ENCODE measurements around the gene P3H3.
A peak's percentile ranks its signal among the peaks of the same experiment; 100 is the strongest.

P3H3 gene

DNA sequence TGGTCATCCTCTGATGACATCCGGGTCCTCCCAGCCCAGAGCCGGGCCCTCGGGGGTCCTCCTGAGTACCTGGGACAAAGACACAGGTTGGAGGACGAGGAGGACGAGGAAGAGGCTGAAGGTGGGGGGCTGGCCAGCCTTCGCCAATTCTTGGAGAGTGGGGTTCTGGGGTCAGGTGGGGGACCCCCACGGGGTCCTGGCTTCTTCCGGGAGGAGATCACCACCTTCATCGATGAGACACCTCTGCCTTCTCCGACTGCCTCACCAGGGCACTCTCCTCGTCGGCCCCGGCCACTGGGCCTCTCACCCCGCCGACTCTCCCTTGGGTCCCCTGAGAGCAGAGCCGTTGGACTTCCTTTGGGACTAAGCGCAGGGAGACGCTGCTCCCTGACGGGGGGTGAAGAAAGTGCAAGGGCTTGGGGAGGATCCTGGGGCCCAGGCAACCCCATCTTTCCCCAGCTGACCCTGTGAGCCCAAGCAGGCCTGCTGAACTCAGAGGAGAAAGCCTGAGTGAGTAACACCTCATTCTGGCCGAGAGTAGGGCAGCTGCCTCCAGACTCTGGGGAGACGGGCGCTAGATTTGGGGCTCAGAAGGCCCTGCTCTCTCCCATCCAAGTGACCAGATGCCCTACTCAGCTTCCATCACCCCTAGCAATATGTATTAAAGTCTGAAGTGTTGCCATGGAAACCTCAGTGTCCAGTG, 1.3 kb upstream of the P3H3 start:
- no peak for DNase-seq (ENCODE audit: low spot score)

DNA sequence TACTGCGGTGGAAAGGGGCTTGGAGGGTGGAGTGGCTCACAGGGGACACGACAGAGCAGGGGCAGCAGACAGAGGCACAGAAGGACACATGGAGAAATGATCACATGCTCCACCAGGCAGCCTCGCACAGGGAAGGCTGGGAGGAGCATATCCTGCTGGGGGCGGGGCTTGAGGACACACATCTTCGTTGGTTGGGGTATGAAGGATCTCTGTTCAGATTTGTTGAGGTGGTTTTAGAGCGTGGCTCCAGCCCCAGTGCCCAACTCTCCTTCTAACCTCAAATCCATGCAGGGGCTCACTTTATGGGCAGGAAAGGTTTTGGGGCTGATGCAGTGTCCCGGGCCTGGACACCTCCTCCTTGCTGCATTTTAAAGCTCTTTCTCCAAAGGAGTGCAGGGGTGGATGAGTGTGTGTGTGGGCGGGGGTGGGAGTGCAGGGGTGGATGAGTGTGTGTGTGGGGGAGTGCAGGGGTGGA, 733 bp upstream of the P3H3 start:
- peak; percentile 89 for DNase-seq (ENCODE audit: low spot score)

DNA sequence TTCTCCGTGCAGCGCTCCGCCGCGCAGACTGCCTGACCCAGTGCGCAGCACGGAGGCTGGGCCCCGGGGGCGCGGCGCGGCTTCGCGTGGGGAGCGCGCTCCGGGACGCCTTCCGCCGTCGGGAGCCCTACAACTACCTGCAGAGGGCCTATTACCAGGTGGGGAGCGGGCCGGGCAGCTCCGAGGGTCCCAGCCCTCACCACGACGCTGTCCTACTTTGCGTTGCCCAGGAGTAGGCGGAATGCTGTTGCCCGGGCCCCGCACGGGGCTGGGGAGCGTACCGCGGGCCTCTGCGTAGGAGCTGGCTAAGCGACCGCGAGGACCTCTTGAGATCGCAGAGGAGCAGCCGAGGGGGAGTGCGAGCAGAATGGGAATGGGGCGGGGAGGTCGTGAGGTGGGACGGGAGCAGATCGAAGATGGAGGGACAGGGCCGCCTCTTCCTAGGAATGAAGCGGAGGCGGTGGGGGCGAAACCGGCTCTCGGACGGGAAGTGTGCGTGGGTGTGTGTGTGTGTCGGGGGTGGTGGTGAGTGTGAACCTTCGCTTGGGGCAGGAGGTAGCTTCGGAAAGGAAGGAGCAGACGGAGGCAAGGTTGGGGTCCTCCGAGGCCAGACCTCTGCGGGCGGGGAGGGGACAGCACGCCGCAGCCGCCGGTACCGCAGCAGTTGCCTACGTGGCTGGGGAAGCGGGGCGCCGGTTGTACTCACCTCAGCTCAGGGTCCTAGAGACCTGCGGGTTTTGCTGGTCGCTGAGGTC, 751 bp downstream of the P3H3 start:
- peak; percentile 65 for DNase-seq (ENCODE audit: low spot score)

DNA sequence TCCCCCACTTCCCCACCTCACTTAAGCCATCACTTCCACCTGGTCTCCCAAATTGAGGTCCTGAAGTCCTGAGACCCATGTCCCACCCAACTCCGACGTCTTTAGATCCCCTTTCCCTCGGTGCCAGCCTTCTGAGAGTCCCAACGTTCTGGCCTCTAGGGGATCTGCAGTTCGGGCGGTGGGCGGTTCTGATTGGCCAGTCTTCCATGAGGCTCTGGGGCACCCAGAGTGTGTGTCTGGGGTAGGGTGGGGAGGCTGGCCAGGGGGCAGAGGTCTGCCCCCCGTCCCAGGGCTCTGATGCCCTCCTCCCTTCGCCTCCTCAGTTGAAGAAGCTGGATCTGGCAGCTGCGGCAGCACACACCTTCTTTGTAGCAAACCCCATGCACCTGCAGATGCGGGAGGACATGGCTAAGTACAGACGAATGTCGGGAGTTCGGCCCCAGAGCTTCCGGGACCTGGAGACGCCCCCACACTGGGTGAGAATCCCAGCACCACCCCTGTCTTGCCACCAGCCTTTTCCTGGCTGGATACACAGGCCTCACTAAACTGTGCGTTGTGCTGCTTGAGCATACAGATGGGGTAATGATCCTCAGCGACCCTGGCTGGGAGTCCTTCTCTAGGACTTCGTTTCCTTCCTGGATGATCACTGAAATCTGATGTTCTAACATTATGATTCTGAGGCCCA, 1.5 kb downstream of the P3H3 start:
- DNase-seq (ENCODE audit: low spot score), result no peak

DNA sequence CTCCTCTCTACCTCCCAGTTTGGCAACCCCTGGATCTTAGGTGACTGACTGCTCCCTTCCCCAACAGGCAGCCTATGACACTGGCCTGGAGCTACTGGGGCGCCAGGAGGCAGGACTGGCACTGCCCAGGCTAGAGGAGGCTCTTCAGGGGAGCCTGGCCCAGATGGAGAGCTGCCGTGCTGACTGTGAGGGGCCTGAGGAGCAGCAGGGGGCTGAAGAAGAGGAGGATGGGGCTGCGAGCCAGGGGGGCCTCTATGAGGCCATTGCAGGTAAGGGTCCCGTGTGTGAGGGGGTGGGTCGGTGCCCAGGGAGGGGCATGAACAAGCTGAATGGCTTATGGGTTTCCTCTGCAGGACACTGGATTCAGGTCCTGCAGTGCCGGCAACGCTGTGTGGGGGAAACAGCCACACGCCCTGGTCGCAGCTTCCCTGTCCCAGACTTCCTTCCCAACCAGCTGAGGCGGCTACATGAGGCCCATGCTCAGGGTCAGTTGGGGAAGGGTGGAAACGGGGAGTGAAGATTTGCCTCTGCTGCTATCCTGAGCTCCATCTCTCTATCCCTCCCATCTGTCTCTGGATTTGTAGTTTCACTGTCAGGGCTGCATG, 2.2 kb downstream of the P3H3 start:
- DNase-seq (ENCODE audit: low spot score), result no peak

DNA sequence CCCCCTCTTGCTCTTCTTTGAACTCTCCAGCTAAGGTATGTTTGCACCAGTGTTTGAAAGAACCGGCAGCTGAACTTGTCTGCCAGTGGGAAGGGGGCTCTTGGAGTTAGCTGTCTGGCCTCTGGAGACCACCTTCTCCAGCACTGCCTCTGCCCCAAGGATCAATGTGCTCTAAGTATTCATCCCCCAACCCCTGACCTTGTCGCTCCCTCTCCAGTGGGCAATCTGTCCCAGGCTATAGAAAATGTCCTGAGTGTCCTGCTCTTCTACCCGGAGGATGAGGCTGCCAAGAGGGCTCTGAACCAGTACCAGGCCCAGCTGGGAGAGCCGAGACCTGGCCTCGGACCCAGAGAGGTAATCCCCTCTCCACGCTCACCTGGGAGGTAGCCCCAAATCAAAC, 2.8 kb downstream of the P3H3 start:
- DNase-seq (ENCODE audit: low spot score), result no peak

DNA sequence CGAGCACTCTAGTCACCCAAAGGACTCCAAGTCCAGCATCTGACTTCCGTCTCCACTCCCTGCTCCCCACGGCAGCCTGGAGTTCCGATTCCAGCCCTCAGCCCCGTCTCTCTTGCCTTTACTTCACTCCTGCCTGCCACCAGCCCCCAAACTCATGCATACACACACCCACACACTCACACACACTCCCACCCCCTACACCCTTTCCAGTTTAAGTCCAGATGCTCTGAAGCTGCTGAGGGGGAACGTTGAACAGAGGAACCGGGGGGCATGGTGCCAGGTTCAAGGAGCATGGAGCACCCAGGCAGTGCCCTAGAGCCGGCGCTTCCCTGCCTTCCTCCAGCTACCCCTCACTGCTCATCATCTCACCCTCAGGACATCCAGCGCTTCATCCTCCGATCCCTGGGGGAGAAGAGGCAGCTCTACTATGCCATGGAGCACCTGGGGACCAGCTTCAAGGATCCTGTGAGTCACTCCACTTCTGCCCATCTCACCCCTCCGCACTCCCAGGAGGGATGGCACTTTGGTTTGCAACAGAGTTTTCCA, 3.3 kb downstream of the P3H3 start:
- DNase-seq (ENCODE audit: low spot score), result no peak

DNA sequence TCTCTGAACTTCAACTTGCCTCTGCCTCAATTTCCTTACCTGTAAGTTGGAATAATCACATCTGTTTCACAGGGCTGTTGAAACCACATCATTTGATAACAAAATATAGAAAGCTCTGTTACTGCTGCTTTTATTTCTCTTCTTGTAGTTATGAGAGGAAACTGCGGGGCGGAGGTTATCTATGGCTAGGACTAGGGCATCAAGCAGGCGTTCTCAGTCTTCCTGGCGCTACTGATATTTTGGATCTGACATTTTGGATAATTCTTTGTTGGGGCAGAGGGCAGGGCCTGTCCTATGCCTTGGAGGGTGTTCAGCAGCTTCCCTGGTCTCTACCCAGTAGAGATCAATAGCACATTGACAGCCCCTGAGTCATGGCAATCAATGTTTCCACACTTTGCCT, 3.9 kb downstream of the P3H3 start:
- DNase-seq (ENCODE audit: low spot score), result no peak

DNA sequence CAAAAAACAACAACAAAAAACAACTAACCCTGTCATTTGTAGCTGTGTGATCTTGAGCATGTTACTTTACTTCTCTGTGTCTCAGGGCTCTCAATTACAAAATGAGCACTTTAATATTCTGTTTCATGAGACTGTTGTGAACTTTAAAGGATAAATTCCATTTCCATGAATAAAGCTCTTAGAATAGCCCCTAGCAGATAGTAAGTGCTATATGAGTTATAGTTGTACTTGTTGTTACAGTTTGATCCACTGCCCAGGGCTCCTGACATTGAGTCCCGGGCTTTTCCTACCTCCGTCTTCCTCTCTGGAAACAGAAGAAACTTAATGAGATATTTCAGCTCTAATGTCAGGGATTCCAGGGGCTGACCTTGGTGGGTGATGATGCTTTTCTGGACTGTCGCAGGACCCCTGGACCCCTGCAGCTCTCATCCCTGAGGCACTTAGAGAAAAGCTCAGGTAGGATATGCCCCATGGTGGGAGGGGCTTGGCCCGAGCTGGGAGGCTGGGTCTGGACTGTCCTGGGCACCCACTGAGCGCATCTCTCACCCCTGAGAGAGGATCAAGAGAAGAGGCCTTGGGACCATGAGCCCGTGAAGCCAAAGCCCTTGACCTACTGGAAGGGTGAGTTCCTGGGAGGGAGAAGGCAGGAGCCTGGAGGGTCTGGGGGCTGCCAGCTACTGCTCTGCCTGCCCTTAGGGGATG, 5.1 kb downstream of the P3H3 start:
- no peak for DNase-seq (ENCODE audit: low spot score)

DNA sequence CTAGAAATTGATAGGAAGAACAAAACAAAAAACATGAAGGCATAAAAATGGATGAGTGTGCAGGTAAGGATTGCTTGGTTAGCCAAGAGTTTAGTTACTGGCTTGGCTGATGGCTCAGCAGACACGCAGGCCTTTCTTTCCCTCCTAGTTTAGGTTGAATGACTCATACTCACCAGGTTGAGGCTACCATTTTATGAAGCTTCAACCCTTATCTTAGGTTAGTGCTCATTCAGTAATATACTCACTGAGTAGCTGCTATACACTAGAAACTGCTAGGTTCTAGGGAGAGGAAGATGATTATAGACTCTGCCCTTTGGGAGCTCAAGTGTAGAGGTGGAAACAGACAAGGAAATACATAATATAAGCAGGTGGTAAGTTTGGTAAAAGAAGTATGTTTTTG, 6.0 kb downstream of the P3H3 start:
- no peak for DNase-seq (ENCODE audit: low spot score)

DNA sequence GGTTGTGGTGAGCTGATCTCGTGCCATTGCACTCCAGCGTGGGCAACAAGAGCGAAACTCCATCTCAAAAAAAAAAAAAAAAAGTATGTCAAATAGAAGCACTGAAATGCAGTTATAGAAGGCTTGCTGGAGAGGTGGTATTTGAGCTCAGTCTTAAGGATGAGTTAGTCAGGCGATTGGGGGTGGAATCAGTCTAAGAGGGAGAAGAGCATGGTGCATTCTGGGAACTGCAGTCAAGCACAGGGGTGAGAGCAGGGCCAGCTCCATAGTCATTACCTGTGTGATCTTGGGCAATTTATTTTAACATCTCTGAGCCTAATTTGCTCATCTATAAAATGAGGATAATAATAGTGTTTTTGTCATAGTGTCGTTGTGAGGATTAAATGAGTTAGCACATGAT, 6.7 kb downstream of the P3H3 start:
- no peak for DNase-seq (ENCODE audit: low spot score)

DNA sequence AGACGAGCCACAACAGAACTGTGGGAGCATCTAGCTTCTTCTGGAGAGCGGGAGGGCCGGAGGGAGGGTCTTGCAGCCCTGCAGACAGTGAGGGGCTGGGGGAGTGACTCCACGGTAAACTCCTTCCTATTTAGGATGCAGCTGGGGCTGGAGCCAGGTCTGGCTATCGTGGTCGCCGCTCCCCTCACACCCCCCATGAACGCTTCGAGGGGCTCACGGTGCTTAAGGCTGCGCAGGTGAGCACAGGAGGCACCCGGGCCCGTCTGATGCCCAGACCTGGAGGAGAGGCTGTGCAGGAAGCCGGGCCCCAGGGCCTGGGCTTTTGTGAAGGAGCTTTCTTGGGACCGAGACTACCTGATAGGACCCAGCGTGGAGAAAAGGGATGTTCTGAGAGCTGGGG, 8.6 kb downstream of the P3H3 start:
- DNase-seq (ENCODE audit: low spot score), result no peak

DNA sequence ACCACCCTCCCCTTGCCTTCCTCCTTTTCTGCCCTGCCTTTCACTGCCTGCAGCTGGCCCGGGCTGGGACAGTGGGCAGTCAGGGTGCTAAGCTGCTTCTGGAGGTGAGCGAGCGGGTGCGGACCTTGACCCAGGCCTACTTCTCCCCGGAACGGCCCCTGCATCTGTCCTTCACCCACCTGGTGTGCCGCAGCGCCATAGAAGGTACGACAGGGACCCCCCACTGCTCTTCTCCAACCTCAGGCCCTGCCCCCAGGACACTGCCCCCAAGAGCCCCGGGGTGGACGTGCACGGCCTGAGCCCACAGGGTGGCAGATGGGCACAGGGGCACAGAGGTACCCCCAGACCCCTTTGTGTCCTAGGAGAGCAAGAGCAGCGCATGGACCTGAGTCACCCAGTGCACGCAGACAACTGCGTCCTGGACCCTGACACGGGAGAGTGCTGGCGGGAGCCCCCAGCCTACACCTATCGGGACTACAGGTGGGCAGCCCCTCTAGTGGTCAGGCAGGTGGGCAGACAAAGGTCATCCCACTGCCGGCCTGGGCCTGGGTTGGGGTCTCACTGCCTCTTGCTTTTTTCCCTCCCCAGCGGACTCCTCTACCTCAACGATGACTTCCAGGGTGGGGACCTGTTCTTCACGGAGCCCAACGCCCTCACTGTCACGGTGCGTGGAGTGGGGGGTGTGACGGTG, 9.3 kb downstream of the P3H3 start:
- no peak for DNase-seq (ENCODE audit: low spot score)

DNA sequence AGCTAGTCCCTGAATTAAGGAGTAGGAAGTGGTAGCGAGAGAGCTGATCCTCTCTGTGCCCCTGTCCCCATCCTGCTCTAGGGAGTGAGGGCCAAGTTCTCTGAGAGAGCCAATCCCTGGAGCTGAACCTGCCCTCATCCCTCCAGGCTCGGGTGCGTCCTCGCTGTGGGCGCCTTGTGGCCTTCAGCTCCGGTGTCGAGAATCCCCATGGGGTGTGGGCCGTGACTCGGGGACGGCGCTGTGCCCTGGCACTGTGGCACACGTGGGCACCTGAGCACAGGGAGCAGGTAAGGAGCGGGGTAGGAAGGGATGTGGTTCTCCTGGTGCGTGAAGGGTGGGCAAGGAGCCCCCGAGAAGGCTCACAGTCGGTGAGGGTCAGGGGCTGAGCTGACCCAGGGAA, 10.6 kb downstream of the P3H3 start:
- DNase-seq (ENCODE audit: low spot score), result no peak

DNA sequence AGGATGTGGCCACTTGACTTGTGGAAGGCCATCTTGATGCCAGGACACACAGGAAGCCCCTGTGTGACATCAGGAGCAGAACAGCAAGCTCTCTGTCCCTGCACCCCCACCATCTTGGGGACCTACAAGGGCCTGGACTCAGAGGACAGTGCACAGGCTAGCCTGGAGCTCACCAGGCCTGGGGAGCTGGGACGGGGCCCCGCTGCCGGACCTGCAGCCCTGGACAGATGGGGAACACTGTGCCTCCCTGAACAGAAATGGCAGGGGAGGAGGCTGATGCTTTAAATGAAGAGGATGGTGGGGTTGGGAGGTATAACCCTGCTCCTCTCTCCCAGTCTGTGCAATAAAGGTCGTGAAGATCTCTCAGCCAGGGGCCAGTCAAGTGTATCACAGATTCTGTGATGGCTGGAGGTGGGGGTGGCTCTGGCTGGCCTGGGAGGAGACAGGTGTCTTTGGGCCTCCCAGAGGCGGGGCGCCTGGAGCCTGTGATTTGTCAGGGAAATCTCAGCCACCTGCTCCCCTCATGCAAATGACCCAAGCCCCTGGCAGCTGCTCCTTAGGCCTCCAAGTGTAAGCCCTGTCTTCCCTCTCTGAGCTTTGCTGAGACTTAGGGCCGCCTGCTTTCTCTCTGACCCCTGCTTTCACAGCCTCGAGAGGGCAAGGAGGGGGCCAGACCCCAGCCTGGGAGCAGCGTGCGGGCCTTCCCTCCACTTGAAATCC, 11.4 kb downstream of the P3H3 start:
- no peak for DNase-seq (ENCODE audit: low spot score)

DNA sequence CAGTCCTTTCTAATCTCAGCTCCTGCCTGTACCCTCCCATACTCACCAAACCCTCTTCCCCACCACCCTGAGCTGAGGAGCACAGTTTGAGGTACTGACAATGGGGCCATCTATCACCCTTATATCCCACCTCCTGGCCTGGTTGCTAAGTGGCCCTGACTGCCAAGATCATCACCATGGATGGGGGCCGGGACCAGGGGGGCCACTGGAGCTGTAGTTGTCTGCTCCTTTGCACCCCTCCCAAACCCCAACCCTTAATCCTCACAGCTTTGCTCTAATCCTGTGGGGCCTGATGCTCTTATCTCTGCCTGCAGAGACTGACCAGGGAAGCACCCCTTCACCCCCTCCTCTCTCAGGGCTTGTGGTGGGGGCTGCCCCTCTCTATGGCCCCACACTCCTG, 12.1 kb downstream of the P3H3 start:
- DNase-seq (ENCODE audit: low spot score), result no peak

DNA sequence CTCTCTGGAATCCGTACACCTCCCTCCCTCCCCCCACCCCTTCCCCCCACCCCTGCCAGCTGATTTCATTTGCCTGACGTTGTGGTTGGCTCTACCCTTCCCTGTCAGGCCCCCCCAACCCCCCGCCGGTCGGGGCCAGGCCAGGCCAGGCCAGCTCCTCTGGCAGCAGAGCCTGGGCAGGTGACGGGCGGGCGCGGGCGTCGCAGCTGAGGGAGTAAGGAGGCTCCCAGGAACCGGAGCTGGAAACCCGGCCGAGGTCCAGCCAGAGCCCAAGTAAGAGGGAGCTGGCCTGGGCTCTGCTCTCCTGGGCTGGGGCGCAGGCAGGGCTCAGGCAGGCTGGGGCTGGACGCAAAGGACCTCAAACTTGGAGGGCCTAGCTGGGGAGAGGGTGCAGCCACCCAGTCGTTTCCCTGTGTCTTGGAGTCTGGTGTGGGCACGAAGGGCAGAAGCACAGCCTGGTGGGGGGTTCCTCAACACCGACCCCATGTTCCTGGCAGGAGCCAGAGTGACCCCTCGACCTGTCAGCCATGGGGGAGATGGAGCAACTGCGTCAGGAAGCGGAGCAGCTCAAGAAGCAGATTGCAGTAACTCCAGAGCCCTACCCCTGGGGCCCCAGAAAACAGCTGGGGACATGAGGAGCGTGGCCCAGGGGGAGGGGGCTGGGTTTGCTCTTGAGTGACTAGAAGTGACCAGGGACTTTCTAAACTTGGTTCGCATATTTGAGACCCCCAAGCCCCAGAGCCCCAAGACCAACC, 12.7 kb downstream of the P3H3 start, which contains the start of gene GNB3:
Gene GNB3 (plus strand): TSS at position 165 of the 755 bp plus-strand sequence. CDS start 363 bp downstream, at position 528.
- no peak for DNase-seq (ENCODE audit: low spot score)

DNA sequence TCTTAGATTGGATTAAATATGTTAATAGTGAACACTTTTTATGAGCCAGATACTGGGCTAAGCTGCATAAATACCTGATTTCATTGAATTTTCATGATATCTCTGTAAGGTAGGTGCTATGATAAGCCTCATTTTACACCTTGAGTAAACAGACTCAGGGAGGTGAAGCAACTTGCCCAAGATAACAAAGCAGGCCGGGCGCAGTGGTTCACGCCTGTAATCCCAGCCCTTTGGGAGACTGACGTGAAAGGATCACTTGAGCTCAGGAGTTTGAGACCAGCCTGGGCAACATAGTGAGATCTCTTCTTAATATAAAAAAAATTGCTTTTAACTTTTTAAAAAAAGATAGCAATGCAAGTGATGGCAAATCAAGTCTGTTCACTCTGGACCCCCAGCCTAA, 13.9 kb downstream of the P3H3 start:
- no peak for DNase-seq (ENCODE audit: low spot score)

DNA sequence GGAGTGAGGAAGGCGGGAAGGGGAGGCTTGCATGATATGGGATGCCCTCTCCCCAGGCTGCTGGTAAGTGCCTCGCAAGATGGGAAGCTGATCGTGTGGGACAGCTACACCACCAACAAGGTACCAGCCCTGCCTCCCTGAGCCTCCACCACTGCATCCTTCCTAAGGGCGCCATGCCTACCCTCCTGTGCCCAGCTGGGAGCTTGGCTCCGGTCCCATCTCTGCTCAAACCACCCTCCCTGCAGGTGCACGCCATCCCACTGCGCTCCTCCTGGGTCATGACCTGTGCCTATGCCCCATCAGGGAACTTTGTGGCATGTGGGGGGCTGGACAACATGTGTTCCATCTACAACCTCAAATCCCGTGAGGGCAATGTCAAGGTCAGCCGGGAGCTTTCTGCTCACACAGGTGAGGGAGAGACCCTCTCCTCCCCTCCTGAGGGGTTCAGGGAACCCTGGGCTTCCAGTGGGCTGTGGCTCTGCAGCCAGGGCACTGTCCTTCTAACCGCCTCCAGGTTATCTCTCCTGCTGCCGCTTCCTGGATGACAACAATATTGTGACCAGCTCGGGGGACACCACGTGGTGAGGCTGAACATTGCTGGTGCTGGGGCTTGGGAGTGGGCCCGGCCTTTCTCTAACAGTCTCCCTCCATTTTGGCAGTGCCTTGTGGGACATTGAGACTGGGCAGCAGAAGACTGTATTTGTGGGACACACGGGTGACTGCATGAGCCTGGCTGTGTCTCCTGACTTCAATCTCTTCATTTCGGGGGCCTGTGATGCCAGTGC, 15.1 kb downstream of the P3H3 start:
- DNase-seq (ENCODE audit: low spot score), result peak; percentile 41

Measured in SW480 (cell line).